ENCODE data around the gene PPP2R5E.

- TF ChIP-seq CTCF (IDR thresholded peaks at IDR 0.05), result peak in 4 of 5 experiments; percentile 10 to 46 (median 26)
- no peak for TF ChIP-seq POLR2A (IDR thresholded peaks at IDR 0.05)
Observed at GRCh38 chr14:63544591-63545299, 1.6 kb upstream of the PPP2R5E start.
